Tibial artery (tissue), 4 donors: Measurements from ENCODE around the gene SNAP29.

Source experiments
- DNase-seq, 2 donors: peaks; one replicate each; pipeline ENCODE4 v3.0.0-alpha.2; 2019
- H3K27ac ChIP-seq, 2 donors: fragments of 200-600 bp; sonication (generic) in 1 of 2; 1 replicate in 1 of 2; 2 replicates in 1 of 2; pipeline ENCODE4 v1.5.1; 2018 to 2019; ENCODE audit warnings: mild to moderate bottlenecking in 1 of 2
- H3K27me3 ChIP-seq, 2 donors: fragments of 200-600 bp; sonication (generic) in 1 of 2; one replicate each; pipeline versions ENCODE4 v1.5.1 to v1.6.0; 2016 to 2019
- H3K36me3 ChIP-seq, 3 donors: fragments of 200-600 bp; sonication (generic) in 2 of 3; one replicate each; pipeline ENCODE4 v1.5.1; 2016 to 2019; ENCODE audit warnings: mild to moderate bottlenecking in 2 of 3
- H3K4me1 ChIP-seq, 4 donors: fragments of 200-600 bp; sonication (generic) in 2 of 4; 1 replicate in 3 of 4; 2 replicates in 1 of 4; pipeline ENCODE4 v1.5.1; 2016 to 2019
- H3K4me3 ChIP-seq, 2 donors: fragments of 200-600 bp; sonication (generic) in 1 of 2; 1 replicate in 1 of 2; 2 replicates in 1 of 2; pipeline ENCODE4 v1.5.1; 2018 to 2019; ENCODE audit warnings: mild to moderate bottlenecking in 2 of 2
- H3K9me3 ChIP-seq, 3 donors: fragments of 200-600 bp; sonication (generic) in 1 of 3; one replicate each; pipeline ENCODE4 v1.5.1; 2016 to 2019
- CTCF ChIP-seq, 2 experiments: fragments of 200-600 bp in 1 of 2; fragments of 450-650 bp in 1 of 2; IDR thresholded peaks; one replicate each; pipeline ENCODE4 v1.5.1; 2017 to 2019; ENCODE audit warnings: antibody characterized with exemption in 2 of 2, mild to moderate bottlenecking in 1 of 2, moderate library complexity in 1 of 2
- intact Hi-C: fragments of 100-400 bp; cut with DNase I; formaldehyde crosslinking; loops from one replicate; pipeline ENCODE4 v1.15.0; 2023; ENCODE audit warnings: low total_unique reads

SNAP29 gene

GRCh38 chr22:20865875-20866445 lies 7.2 kb downstream of the SNAP29 start:
- Histone ChIP-seq H3K27ac (no peak overlapping the region), H3K4me1 (peaks cover 0 to 8% (median 2%) of the 10 kb centered on the region in 4 donors), H3K4me3 (no peak overlapping the region), H3K36me3 (peaks cover 8 to 50% (median 10%) of the 10 kb centered on the region in 3 donors), H3K27me3 (no peaks in the 10 kb centered on the region), H3K9me3 (no peaks in the 10 kb centered on the region)
- DNase-seq = no peak
- no peak for TF ChIP-seq CTCF (IDR thresholded peaks at IDR 0.05)
- intact Hi-C loops = no loop called here

GRCh38 chr22:20866736-20867135 lies 7.9 kb downstream of the SNAP29 start:
- Histone ChIP-seq H3K9me3 (no peaks in the 10 kb centered on the region), H3K27me3 (no peaks in the 10 kb centered on the region), H3K27ac (no peak overlapping the region), H3K4me1 (peaks cover 0 to 8% (median 2%) of the 10 kb centered on the region in 4 donors), H3K36me3 (peaks cover 10 to 54% (median 12%) of the 10 kb centered on the region in 3 donors), H3K4me3 (no peak overlapping the region)
- intact Hi-C loops = no loop called here
- no peak for TF ChIP-seq CTCF (IDR thresholded peaks at IDR 0.05)
- no peak for DNase-seq

GRCh38 chr22:20867179-20868024 lies 8.6 kb downstream of the SNAP29 start:
- DNase-seq = peak in 1 of 2 donors; percentile 64
- intact Hi-C loops = no loop called here
- peaks cover 10 to 59% (median 13%) of the 10 kb centered on the region in 3 donors for H3K36me3 ChIP-seq
- peak overlapping the region; percentile 13 to 33 for H3K27ac ChIP-seq
- TF ChIP-seq CTCF (IDR thresholded peaks at IDR 0.05) = no peak
- no peaks in the 10 kb centered on the region for H3K27me3 ChIP-seq
- H3K9me3 ChIP-seq = no peaks in the 10 kb centered on the region
- H3K4me1 ChIP-seq = peaks cover 0 to 8% (median 2%) of the 10 kb centered on the region in 4 donors
- H3K4me3 ChIP-seq = no peak overlapping the region

GRCh38 chr22:20868025-20868962 lies 9.5 kb downstream of the SNAP29 start:
- peaks cover 0 to 8% (median 2%) of the 10 kb centered on the region in 4 donors for H3K4me1 ChIP-seq
- TF ChIP-seq CTCF (IDR thresholded peaks at IDR 0.05) = no peak
- H3K27me3 ChIP-seq = no peaks in the 10 kb centered on the region
- H3K36me3 ChIP-seq = peaks cover 14 to 61% (median 17%) of the 10 kb centered on the region in 3 donors
- DNase-seq = no peak
- no peaks in the 10 kb centered on the region for H3K9me3 ChIP-seq
- intact Hi-C loops = no loop called here
- H3K27ac ChIP-seq = peak overlapping the region; percentile 13 to 33
- no peak overlapping the region for H3K4me3 ChIP-seq

- no peaks in the 10 kb centered on the region for H3K9me3 ChIP-seq
- TF ChIP-seq CTCF (IDR thresholded peaks at IDR 0.05) = no peak
- intact Hi-C loops = no loop called here
These were observed 10.4 kb downstream of the SNAP29 start for GRCh38 chr22:20869234-20869633.

More at GRCh38 chr22:20869234-20869633, 10.4 kb downstream of the SNAP29 start:
- Histone ChIP-seq H3K36me3 (peaks cover 18 to 59% (median 19%) of the 10 kb centered on the region in 3 donors), H3K4me1 (peaks cover 0 to 8% (median 2%) of the 10 kb centered on the region in 4 donors), H3K4me3 (no peak overlapping the region), H3K27ac (no peak overlapping the region), H3K27me3 (no peaks in the 10 kb centered on the region)
- no peak for DNase-seq
